Mucosa of descending colon (tissue), 3 donors: ENCODE data around the gene DNM3. TPM values are rescaled to one million over a fixed set of nuclear protein-coding genes. Genes with fewer than 3 reads are reported as not detected.

Experiments used
- ATAC-seq: fragments of 200-7000 bp; cut with Tn5 transposase; one replicate; pipeline ENCODE4 v1.9.1; 2020; ENCODE audit warnings: mild to moderate bottlenecking, moderate library complexity
- DNase-seq, 3 donors: peaks; one replicate each; pipeline ENCODE4 v3.0.0-alpha.2; 2020
- H3K36me3 ChIP-seq: fragments of 200-600 bp; one replicate; pipeline ENCODE4 v1.8.0; 2021; ENCODE audit warnings: low read depth, mild to moderate bottlenecking
- H3K4me1 ChIP-seq: fragments of 200-600 bp; one replicate; pipeline ENCODE4 v1.8.0; 2021; ENCODE audit warnings: low read depth, mild to moderate bottlenecking
- H3K4me3 ChIP-seq: fragments of 200-600 bp; one replicate; pipeline ENCODE4 v1.8.0; 2021; ENCODE audit warnings: mild to moderate bottlenecking
- H3K9me3 ChIP-seq: fragments of 200-600 bp; one replicate; pipeline ENCODE4 v1.8.0; 2021; ENCODE audit warnings: mild to moderate bottlenecking
- CTCF ChIP-seq: fragments of 200-600 bp; IDR thresholded peaks from one replicate; pipeline ENCODE4 v1.8.0; 2022; ENCODE audit warnings: antibody characterized with exemption, mild to moderate bottlenecking
- intact Hi-C, 2 donors: fragments of 100-400 bp; cut with DNase I in 1 of 2; cut with micrococcal nuclease in 1 of 2; formaldehyde crosslinking; loops; one replicate each; pipeline versions ENCODE4 v1.11.0 to v1.11.1; 2022; cut with DNase I, micrococcal nuclease
- total RNA-seq, 3 donors: library from RNA; stranded (reverse); fragmentation: NEBNext Ultra II Directional in 2 of 3; extraction: Animal tissue kit (Norgen Biotek cat#: 25700) in 2 of 3; gene quantifications; one replicate each; pipeline versions ENCODE4 v1.2.1 to v1.2.4, GENCODE V29; 2021 to 2023
- donor health status: DM: no; HTN: no; CAD: no; lungs with moderate emphysema.
- donor health status: DM: no; HTN: no; CAD: no.
- donor health status: DM: no; HTN: yes; CAD: no.

Gene DNM3
- total RNA-seq, 3 donors from 2014 or later: 1.4 to 6.4 (median 2.1) TPM

- Histone ChIP-seq H3K4me1 (no peaks in the 10 kb centered on the region), H3K9me3 (no peaks in the 10 kb centered on the region), H3K4me3 (no peak overlapping the region), H3K36me3 (no peaks in the 10 kb centered on the region)
- ATAC-seq (no peak), DNase-seq (no peak)
- intact Hi-C loops: no loop called here
- no peak for TF ChIP-seq CTCF
Observed at GRCh38 chr1:172421974-172422604, 580.8 kb downstream of the DNM3 start.

DNA sequence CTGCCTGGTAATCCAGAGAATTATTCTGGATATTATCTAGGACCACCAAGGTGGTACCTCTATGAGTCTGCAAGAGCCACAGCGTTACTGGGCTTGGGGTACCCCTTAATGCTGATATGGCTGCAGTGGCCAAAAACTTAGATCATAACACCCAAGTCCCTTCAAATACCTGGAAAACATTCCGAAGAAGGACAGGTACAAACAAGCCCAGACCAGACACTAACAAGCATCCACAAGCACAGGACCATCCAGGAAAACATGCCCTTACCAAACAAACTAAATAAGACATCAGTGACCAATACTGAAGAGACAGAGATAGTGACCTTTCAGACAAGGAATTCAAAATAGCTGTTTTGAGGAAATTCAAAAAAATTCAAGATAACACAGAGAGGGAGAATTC lies 582.0 kb downstream of the DNM3 start:
- Histone ChIP-seq H3K4me1 (no peaks in the 10 kb centered on the region), H3K4me3 (no peak overlapping the region), H3K36me3 (no peaks in the 10 kb centered on the region), H3K9me3 (no peaks in the 10 kb centered on the region)
- no peak for DNase-seq
- ATAC-seq: no peak
- intact Hi-C loops: no loop called here
- no peak for TF ChIP-seq CTCF

DNA sequence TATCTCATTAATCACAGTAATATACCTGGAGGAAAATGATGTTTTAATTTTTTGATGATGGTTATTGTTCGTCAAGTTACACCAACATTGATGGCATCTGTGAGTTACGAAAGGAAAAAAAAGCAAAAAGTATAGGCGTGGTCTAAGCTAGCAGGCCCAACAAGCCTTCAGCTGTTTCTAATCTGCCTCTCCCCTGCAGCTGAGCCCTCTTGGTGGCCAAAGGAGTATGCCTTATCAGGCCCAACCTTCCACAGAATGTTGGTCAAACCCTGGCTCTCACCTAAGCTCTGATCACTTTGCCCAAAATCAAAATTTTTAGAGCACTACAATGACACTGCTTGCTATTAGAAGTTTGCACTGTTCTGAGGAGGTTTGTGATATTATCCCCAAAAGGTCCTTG lies 584.0 kb downstream of the DNM3 start:
- Histone ChIP-seq H3K9me3 (no peaks in the 10 kb centered on the region), H3K4me3 (no peak overlapping the region), H3K4me1 (no peaks in the 10 kb centered on the region), H3K36me3 (no peaks in the 10 kb centered on the region)
- intact Hi-C loops: no loop called here
- DNase-seq (no peak), ATAC-seq (no peak)
- TF ChIP-seq CTCF: no peak

DNA sequence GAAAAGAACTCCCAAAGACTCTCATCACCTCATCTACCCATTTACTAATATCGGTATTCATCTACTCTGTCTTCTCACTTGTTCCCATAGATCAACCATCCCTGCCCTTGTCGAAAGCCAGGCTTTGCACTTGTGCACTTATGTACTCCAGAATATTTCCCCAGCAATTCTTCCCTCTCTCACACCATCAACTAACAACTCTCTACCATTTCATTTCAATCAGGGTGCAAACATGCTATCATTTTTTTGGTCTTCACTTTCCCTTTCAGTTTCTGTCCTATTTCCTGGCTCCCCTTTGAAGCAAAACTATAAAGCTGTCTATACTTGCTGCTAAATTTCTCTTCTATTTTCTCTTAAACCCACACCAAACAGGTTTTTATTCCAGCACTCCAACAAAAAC lies 585.9 kb downstream of the DNM3 start:
- H3K9me3 ChIP-seq: no peaks in the 10 kb centered on the region
- no peaks in the 10 kb centered on the region for H3K36me3 ChIP-seq
- no peak overlapping the region for H3K4me3 ChIP-seq
- DNase-seq (no peak), ATAC-seq (no peak)
- no peak for TF ChIP-seq CTCF
- intact Hi-C loops: no loop called here
- peaks cover 5% of the 10 kb centered on the region for H3K4me1 ChIP-seq

- ATAC-seq: peak; percentile 74
- peak; percentile 50 for TF ChIP-seq CTCF
- peak in 1 of 3 donors; percentile 75 for DNase-seq
- intact Hi-C loops: no loop called here
- H3K4me1 ChIP-seq: peaks cover 8% of the 10 kb centered on the region
- H3K9me3 ChIP-seq: no peaks in the 10 kb centered on the region
- no peaks in the 10 kb centered on the region for H3K36me3 ChIP-seq
- H3K4me3 ChIP-seq: no peak overlapping the region
Observed at GRCh38 chr1:172429331-172430127, 588.2 kb downstream of the DNM3 start.
